Panc1 (cell line): Measurements from ENCODE around the gene OR51G1.

Experiments
- POLR2AphosphoS5 ChIP-seq: IDR thresholded peaks from 2 replicates; pipeline ENCODE4 v1.6.1; 2012; ENCODE audit warnings: mild to moderate bottlenecking, low read depth, low read length, moderate library complexity
- SIN3A ChIP-seq: IDR thresholded peaks from 2 replicates; pipeline ENCODE4 v1.6.1; 2012; ENCODE audit warnings: low read depth, mild to moderate bottlenecking, low read length, moderate library complexity, borderline replicate concordance; ENCODE audit not compliant: insufficient read depth
- TCF7L2 ChIP-seq: IDR thresholded peaks from 2 replicates; pipeline ENCODE4 v1.6.1; 2011; ENCODE audit warnings: mild to moderate bottlenecking, low read depth, low read length, inconsistent platforms
- TF ChIP-seq, protein P1 (sequence below): fragments of 450-650 bp; IDR thresholded peaks from 2 replicates; pipeline ENCODE4 v1.5.1; 2017; ENCODE audit warnings: mild to moderate bottlenecking
- TF ChIP-seq, protein P2 (sequence below), 2 experiments: IDR thresholded peaks; 2 replicates each; pipeline ENCODE4 v1.6.1; 2011 to 2012; ENCODE audit warnings: low read depth in 2 of 2, control low read depth in 1 of 2, low read length in 1 of 2, mild to moderate bottlenecking in 1 of 2, moderate library complexity in 1 of 2; ENCODE audit not compliant: insufficient read depth in 1 of 2

DNA sequence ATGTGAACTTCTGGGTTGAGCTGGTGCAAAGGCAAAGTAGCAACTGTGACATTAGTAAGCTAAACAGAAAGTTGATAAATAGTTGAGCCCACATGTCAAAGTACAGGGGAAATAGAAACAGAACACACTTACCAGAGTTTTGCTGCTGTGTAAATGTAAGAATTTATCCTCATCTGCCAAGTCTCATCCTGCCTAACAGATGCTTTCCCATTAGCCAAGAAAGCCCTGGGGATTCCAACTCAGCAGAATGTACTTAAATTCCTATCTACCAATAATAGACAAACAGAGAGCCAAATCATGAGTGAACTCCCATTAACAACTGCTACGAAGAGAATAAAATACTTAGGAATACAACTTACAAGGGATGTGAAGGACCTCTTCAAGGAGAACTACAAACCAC is 38.7 kb upstream of the OR51G1 start:
- no peak for TF ChIP-seq POLR2AphosphoS5
- TF ChIP-seq, protein P1, sequence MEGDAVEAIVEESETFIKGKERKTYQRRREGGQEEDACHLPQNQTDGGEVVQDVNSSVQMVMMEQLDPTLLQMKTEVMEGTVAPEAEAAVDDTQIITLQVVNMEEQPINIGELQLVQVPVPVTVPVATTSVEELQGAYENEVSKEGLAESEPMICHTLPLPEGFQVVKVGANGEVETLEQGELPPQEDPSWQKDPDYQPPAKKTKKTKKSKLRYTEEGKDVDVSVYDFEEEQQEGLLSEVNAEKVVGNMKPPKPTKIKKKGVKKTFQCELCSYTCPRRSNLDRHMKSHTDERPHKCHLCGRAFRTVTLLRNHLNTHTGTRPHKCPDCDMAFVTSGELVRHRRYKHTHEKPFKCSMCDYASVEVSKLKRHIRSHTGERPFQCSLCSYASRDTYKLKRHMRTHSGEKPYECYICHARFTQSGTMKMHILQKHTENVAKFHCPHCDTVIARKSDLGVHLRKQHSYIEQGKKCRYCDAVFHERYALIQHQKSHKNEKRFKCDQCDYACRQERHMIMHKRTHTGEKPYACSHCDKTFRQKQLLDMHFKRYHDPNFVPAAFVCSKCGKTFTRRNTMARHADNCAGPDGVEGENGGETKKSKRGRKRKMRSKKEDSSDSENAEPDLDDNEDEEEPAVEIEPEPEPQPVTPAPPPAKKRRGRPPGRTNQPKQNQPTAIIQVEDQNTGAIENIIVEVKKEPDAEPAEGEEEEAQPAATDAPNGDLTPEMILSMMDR = no peak
- TF ChIP-seq, protein P2, sequence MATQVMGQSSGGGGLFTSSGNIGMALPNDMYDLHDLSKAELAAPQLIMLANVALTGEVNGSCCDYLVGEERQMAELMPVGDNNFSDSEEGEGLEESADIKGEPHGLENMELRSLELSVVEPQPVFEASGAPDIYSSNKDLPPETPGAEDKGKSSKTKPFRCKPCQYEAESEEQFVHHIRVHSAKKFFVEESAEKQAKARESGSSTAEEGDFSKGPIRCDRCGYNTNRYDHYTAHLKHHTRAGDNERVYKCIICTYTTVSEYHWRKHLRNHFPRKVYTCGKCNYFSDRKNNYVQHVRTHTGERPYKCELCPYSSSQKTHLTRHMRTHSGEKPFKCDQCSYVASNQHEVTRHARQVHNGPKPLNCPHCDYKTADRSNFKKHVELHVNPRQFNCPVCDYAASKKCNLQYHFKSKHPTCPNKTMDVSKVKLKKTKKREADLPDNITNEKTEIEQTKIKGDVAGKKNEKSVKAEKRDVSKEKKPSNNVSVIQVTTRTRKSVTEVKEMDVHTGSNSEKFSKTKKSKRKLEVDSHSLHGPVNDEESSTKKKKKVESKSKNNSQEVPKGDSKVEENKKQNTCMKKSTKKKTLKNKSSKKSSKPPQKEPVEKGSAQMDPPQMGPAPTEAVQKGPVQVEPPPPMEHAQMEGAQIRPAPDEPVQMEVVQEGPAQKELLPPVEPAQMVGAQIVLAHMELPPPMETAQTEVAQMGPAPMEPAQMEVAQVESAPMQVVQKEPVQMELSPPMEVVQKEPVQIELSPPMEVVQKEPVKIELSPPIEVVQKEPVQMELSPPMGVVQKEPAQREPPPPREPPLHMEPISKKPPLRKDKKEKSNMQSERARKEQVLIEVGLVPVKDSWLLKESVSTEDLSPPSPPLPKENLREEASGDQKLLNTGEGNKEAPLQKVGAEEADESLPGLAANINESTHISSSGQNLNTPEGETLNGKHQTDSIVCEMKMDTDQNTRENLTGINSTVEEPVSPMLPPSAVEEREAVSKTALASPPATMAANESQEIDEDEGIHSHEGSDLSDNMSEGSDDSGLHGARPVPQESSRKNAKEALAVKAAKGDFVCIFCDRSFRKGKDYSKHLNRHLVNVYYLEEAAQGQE (IDR thresholded peaks at IDR 0.05; ENCODE audit: insufficient read depth in 1 of 2, low read depth in 2 of 2, low read length in 1 of 2) = no peak
- no peak for TF ChIP-seq TCF7L2
- TF ChIP-seq SIN3A = no peak
